SK-N-SH (cell line): Measurements from ENCODE around the gene RAX.

Source experiments
- EP300 ChIP-seq, 2 experiments: IDR thresholded peaks; 2 replicates each; pipeline versions ENCODE4 v1.4.0 to v1.6.1; 2012; ENCODE audit warnings: borderline replicate concordance in 1 of 2, low read depth in 1 of 2, low read length in 1 of 2
- FOXJ3 ChIP-seq: sonication (generic); formaldehyde crosslinking; IDR thresholded peaks from 2 replicates; pipeline ENCODE4 v1.5.1; 2020; ENCODE audit warnings: mild to moderate bottlenecking, missing genetic modification reagents
- FOXM1 ChIP-seq: IDR thresholded peaks from 2 replicates; pipeline ENCODE4 v1.4.0; 2012; ENCODE audit warnings: low read depth, mild to moderate bottlenecking
- RAD21 ChIP-seq: IDR thresholded peaks from 2 replicates; pipeline ENCODE4 v1.6.1; 2012; ENCODE audit warnings: mild to moderate bottlenecking, low read length
- RXRA ChIP-seq: IDR thresholded peaks from 2 replicates; pipeline ENCODE4 v1.4.0; 2012; ENCODE audit warnings: low read depth, mild to moderate bottlenecking, borderline replicate concordance
- TAF1 ChIP-seq: IDR thresholded peaks from 2 replicates; pipeline ENCODE4 v1.6.1; 2012; ENCODE audit warnings: low read depth, mild to moderate bottlenecking, low read length, moderate library complexity, borderline replicate concordance
- TF ChIP-seq, protein P1 (sequence below): fragments of 200-600 bp; sonication (generic); IDR thresholded peaks from 2 replicates; pipeline ENCODE4 v1.6.1; 2017; ENCODE audit warnings: antibody characterized with exemption, mild to moderate bottlenecking, moderate library complexity
- TF ChIP-seq, protein P2 (sequence below): fragments of 150-350 bp; IDR thresholded peaks from 2 replicates; pipeline ENCODE4 v1.6.1; 2016; ENCODE audit warnings: mild to moderate bottlenecking, low read depth, low read length
- TF ChIP-seq, protein P3 (sequence below): IDR thresholded peaks from 2 replicates; pipeline ENCODE4 v1.6.1; 2012; ENCODE audit warnings: mild to moderate bottlenecking, low read depth, low read length, moderate library complexity

DNA sequence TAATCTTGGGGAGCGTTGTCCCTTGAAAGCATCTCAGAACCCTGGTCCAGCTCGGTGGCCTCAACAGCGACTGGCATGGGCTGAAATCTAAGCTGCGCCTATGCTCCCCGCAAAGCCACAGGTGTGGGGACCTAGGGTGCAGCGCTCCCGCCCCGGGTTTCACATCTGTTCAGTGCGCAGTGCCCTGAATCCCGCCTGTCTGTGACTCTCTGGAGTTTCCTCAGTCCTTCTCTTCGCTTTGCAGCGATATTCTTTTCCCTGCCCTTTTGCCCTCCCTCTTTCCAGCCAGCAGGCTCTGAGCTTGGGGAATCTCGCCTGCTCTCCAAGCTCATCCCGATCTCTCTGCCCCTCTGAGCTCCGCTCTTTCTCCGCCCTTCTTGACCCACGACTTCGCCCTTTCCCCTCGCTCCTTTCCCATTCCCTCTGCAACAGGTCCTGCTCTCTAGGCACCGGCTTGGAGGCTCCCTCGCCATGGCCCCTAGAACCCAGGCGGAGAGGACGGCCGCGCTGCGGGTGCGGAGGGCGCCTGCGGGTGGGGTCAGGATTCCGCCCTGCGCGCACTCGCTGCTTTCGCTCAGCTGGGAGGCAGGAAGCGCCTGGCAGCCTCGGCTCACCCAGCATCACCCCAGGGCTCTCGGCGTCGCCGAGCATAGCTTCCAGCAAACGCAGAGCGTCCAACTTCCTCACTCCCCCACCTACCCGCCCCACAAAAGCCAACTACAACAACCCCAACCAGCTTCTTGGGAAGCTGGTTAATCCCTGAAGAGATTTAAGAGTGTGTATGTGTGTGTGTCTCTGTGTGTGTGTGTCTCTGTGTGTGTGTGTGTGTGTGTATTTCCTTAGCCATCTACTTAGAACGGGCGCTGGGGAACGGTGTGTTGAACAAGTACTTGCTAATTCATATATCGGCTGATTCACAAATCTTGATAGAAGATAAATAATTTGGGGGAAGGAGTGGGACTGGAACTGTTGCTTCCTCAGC is 52.2 kb downstream of the RAX start:
- TF ChIP-seq, protein P1, sequence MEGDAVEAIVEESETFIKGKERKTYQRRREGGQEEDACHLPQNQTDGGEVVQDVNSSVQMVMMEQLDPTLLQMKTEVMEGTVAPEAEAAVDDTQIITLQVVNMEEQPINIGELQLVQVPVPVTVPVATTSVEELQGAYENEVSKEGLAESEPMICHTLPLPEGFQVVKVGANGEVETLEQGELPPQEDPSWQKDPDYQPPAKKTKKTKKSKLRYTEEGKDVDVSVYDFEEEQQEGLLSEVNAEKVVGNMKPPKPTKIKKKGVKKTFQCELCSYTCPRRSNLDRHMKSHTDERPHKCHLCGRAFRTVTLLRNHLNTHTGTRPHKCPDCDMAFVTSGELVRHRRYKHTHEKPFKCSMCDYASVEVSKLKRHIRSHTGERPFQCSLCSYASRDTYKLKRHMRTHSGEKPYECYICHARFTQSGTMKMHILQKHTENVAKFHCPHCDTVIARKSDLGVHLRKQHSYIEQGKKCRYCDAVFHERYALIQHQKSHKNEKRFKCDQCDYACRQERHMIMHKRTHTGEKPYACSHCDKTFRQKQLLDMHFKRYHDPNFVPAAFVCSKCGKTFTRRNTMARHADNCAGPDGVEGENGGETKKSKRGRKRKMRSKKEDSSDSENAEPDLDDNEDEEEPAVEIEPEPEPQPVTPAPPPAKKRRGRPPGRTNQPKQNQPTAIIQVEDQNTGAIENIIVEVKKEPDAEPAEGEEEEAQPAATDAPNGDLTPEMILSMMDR, result no peak
- TF ChIP-seq, protein P2, sequence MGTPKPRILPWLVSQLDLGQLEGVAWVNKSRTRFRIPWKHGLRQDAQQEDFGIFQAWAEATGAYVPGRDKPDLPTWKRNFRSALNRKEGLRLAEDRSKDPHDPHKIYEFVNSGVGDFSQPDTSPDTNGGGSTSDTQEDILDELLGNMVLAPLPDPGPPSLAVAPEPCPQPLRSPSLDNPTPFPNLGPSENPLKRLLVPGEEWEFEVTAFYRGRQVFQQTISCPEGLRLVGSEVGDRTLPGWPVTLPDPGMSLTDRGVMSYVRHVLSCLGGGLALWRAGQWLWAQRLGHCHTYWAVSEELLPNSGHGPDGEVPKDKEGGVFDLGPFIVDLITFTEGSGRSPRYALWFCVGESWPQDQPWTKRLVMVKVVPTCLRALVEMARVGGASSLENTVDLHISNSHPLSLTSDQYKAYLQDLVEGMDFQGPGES, result no peak
- TF ChIP-seq, protein P3, sequence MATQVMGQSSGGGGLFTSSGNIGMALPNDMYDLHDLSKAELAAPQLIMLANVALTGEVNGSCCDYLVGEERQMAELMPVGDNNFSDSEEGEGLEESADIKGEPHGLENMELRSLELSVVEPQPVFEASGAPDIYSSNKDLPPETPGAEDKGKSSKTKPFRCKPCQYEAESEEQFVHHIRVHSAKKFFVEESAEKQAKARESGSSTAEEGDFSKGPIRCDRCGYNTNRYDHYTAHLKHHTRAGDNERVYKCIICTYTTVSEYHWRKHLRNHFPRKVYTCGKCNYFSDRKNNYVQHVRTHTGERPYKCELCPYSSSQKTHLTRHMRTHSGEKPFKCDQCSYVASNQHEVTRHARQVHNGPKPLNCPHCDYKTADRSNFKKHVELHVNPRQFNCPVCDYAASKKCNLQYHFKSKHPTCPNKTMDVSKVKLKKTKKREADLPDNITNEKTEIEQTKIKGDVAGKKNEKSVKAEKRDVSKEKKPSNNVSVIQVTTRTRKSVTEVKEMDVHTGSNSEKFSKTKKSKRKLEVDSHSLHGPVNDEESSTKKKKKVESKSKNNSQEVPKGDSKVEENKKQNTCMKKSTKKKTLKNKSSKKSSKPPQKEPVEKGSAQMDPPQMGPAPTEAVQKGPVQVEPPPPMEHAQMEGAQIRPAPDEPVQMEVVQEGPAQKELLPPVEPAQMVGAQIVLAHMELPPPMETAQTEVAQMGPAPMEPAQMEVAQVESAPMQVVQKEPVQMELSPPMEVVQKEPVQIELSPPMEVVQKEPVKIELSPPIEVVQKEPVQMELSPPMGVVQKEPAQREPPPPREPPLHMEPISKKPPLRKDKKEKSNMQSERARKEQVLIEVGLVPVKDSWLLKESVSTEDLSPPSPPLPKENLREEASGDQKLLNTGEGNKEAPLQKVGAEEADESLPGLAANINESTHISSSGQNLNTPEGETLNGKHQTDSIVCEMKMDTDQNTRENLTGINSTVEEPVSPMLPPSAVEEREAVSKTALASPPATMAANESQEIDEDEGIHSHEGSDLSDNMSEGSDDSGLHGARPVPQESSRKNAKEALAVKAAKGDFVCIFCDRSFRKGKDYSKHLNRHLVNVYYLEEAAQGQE, result no peak
- TF ChIP-seq FOXM1, result no peak
- TF ChIP-seq TAF1, result no peak
- TF ChIP-seq EP300 (IDR thresholded peaks at IDR 0.05; ENCODE audit: borderline replicate concordance in 1 of 2, low read depth in 1 of 2, low read length in 1 of 2), result no peak
- no peak for TF ChIP-seq FOXJ3 (CRISPR knock-in tag)
- no peak for TF ChIP-seq RAD21
- TF ChIP-seq RXRA, result no peak
